Measurements from ENCODE around the gene CLDN22. TPM values are rescaled to one million over a fixed set of nuclear protein-coding genes. Genes with fewer than 3 reads are reported as not detected.

The CLDN22 gene
- total and polyA plus RNA-seq, 2 experiments from 2014 or later: not detected

GRCh38 chr4:183295711-183296110, 24.4 kb downstream of the CLDN22 start:
- no peaks in the 10 kb centered on the region for H3K36me3 ChIP-seq (replicated peaks; ENCODE audit: insufficient read depth, low read depth)
- no peak overlapping the region for H3K4me2 ChIP-seq
- H2AFZ ChIP-seq: no peak overlapping the region
- H3K79me2 ChIP-seq: no peaks in the 10 kb centered on the region
- no peak for DNase-seq (ENCODE audit: low spot score)
- no peaks in the 10 kb centered on the region for H3K27me3 ChIP-seq
- no peaks in the 10 kb centered on the region for H3K9me2 ChIP-seq (replicated peaks; ENCODE audit: insufficient read depth)
- H3K9me3 ChIP-seq (ENCODE audit: low read depth): no peaks in the 10 kb centered on the region
- no peak overlapping the region for H3K4me3 ChIP-seq
- H3K27ac ChIP-seq: no peak overlapping the region
- TF ChIP-seq CTCF (IDR thresholded peaks at IDR 0.05; ENCODE audit: poor library complexity) (no peak), EZH2 (IDR thresholded peaks at IDR 0.05; ENCODE audit: borderline replicate concordance) (no peak), EZH2phosphoT487 (IDR thresholded peaks at IDR 0.05; ENCODE audit: low read depth, severe bottlenecking, unreplicated experiment) (no peak)
- H4K20me1 ChIP-seq (ENCODE audit: insufficient read depth, poor library complexity, severe bottlenecking): no peaks in the 10 kb centered on the region
- no peaks in the 10 kb centered on the region for H3K4me1 ChIP-seq (ENCODE audit: insufficient read depth)
- WGBS (ENCODE audit: low lambda C conversion rate, missing lambda C conversion rate): 86% methylated on average over 10 of the region's 10 CpGs

GRCh38 chr4:183291070-183291469, 29.0 kb downstream of the CLDN22 start:
- Histone ChIP-seq H3K4me2 (no peak overlapping the region), H3K36me3 (replicated peaks; ENCODE audit: insufficient read depth, low read depth) (no peaks in the 10 kb centered on the region), H3K4me3 (no peak overlapping the region), H2AFZ (no peak overlapping the region), H3K9me3 (ENCODE audit: low read depth) (no peaks in the 10 kb centered on the region), H3K79me2 (no peaks in the 10 kb centered on the region), H3K4me1 (ENCODE audit: insufficient read depth) (peaks cover 7% of the 10 kb centered on the region), H3K27me3 (no peaks in the 10 kb centered on the region), H3K27ac (no peak overlapping the region), H4K20me1 (ENCODE audit: insufficient read depth, poor library complexity, severe bottlenecking) (no peaks in the 10 kb centered on the region), H3K9me2 (replicated peaks; ENCODE audit: insufficient read depth) (no peaks in the 10 kb centered on the region)
- no peak for DNase-seq (ENCODE audit: low spot score)
- TF ChIP-seq CTCF (IDR thresholded peaks at IDR 0.05; ENCODE audit: poor library complexity) (no peak), EZH2phosphoT487 (IDR thresholded peaks at IDR 0.05; ENCODE audit: low read depth, severe bottlenecking, unreplicated experiment) (no peak), EZH2 (IDR thresholded peaks at IDR 0.05; ENCODE audit: borderline replicate concordance) (no peak)
- 96% methylated on average over 2 of the region's 2 CpGs for WGBS (ENCODE audit: low lambda C conversion rate, missing lambda C conversion rate)

GRCh38 chr4:183289688-183290087, 30.4 kb downstream of the CLDN22 start:
- no peak for DNase-seq (ENCODE audit: low spot score)
- H3K4me1 ChIP-seq (ENCODE audit: insufficient read depth): peaks cover 12% of the 10 kb centered on the region
- H4K20me1 ChIP-seq (ENCODE audit: insufficient read depth, poor library complexity, severe bottlenecking): no peaks in the 10 kb centered on the region
- no peak overlapping the region for H3K4me3 ChIP-seq
- H2AFZ ChIP-seq: no peak overlapping the region
- H3K27me3 ChIP-seq: no peaks in the 10 kb centered on the region
- H3K27ac ChIP-seq: no peak overlapping the region
- no peaks in the 10 kb centered on the region for H3K36me3 ChIP-seq (replicated peaks; ENCODE audit: insufficient read depth, low read depth)
- TF ChIP-seq CTCF (IDR thresholded peaks at IDR 0.05; ENCODE audit: poor library complexity): no peak
- TF ChIP-seq EZH2phosphoT487 (IDR thresholded peaks at IDR 0.05; ENCODE audit: low read depth, severe bottlenecking, unreplicated experiment): no peak
- TF ChIP-seq EZH2 (IDR thresholded peaks at IDR 0.05; ENCODE audit: borderline replicate concordance): no peak
- no peaks in the 10 kb centered on the region for H3K79me2 ChIP-seq
- no peaks in the 10 kb centered on the region for H3K9me2 ChIP-seq (replicated peaks; ENCODE audit: insufficient read depth)
- 100% methylated on average over 5 of the region's 5 CpGs for WGBS (ENCODE audit: low lambda C conversion rate, missing lambda C conversion rate)
- no peaks in the 10 kb centered on the region for H3K9me3 ChIP-seq (ENCODE audit: low read depth)
- no peak overlapping the region for H3K4me2 ChIP-seq

GRCh38 chr4:183288955-183289354, 31.1 kb downstream of the CLDN22 start:
- Histone ChIP-seq H3K9me2 (replicated peaks; ENCODE audit: insufficient read depth) (no peaks in the 10 kb centered on the region), H4K20me1 (ENCODE audit: insufficient read depth, poor library complexity, severe bottlenecking) (no peaks in the 10 kb centered on the region), H3K9me3 (ENCODE audit: low read depth) (no peaks in the 10 kb centered on the region), H3K4me1 (ENCODE audit: insufficient read depth) (peaks cover 15% of the 10 kb centered on the region), H3K4me2 (no peak overlapping the region), H3K36me3 (replicated peaks; ENCODE audit: insufficient read depth, low read depth) (no peaks in the 10 kb centered on the region), H2AFZ (no peak overlapping the region), H3K4me3 (no peak overlapping the region), H3K27ac (no peak overlapping the region), H3K27me3 (no peaks in the 10 kb centered on the region), H3K79me2 (no peaks in the 10 kb centered on the region)
- TF ChIP-seq EZH2phosphoT487 (IDR thresholded peaks at IDR 0.05; ENCODE audit: low read depth, severe bottlenecking, unreplicated experiment) (no peak), CTCF (IDR thresholded peaks at IDR 0.05; ENCODE audit: poor library complexity) (no peak), EZH2 (IDR thresholded peaks at IDR 0.05; ENCODE audit: borderline replicate concordance) (no peak)
- no peak for DNase-seq (ENCODE audit: low spot score)
- WGBS (ENCODE audit: low lambda C conversion rate, missing lambda C conversion rate): 97% methylated on average over 2 of the region's 2 CpGs

Data from hepatocyte (in vitro differentiated cells).